ENCODE results near the gene CTNNBIP1.

Gene CTNNBIP1

GRCh38 chr1:9892563-9893528 is 17.2 kb downstream of the CTNNBIP1 start:
- Mint-ChIP-seq H3K27ac (no peak overlapping the region), H3K4me3 (no peak overlapping the region), H3K27me3 (no peaks in the 10 kb centered on the region), H3K36me3 (ENCODE audit: low read depth) (no peaks in the 10 kb centered on the region), H3K9me3 (no peaks in the 10 kb centered on the region), H3K4me1 (peaks cover 14% of the 10 kb centered on the region)
- DNase-seq (no peak), ATAC-seq (no peak)

GRCh38 chr1:9891207-9891606 is 18.9 kb downstream of the CTNNBIP1 start:
- Mint-ChIP-seq H3K4me3 (no peak overlapping the region), H3K27ac (no peak overlapping the region), H3K27me3 (no peaks in the 10 kb centered on the region), H3K4me1 (peaks cover 14% of the 10 kb centered on the region), H3K36me3 (ENCODE audit: low read depth) (no peaks in the 10 kb centered on the region), H3K9me3 (no peaks in the 10 kb centered on the region)
- DNase-seq (no peak), ATAC-seq (no peak)

GRCh38 chr1:9890224-9890731 is 19.8 kb downstream of the CTNNBIP1 start:
- no peak overlapping the region for H3K4me3 Mint-ChIP-seq
- no peaks in the 10 kb centered on the region for H3K36me3 Mint-ChIP-seq (ENCODE audit: low read depth)
- ATAC-seq (no peak), DNase-seq (no peak)
- H3K4me1 Mint-ChIP-seq: peaks cover 14% of the 10 kb centered on the region
- no peak overlapping the region for H3K27ac Mint-ChIP-seq
- no peaks in the 10 kb centered on the region for H3K27me3 Mint-ChIP-seq
- H3K9me3 Mint-ChIP-seq: no peaks in the 10 kb centered on the region

GRCh38 chr1:9889411-9889810 is 20.7 kb downstream of the CTNNBIP1 start:
- Mint-ChIP-seq H3K27ac (no peak overlapping the region), H3K27me3 (no peaks in the 10 kb centered on the region), H3K4me1 (peaks cover 14% of the 10 kb centered on the region), H3K9me3 (no peaks in the 10 kb centered on the region), H3K4me3 (no peak overlapping the region), H3K36me3 (ENCODE audit: low read depth) (no peaks in the 10 kb centered on the region)
- ATAC-seq: no peak
- no peak for DNase-seq

GRCh38 chr1:9888886-9889285 is 21.2 kb downstream of the CTNNBIP1 start:
- ATAC-seq (no peak), DNase-seq (no peak)
- Mint-ChIP-seq H3K27ac (no peak overlapping the region), H3K27me3 (no peaks in the 10 kb centered on the region), H3K4me1 (peaks cover 13% of the 10 kb centered on the region), H3K36me3 (ENCODE audit: low read depth) (no peaks in the 10 kb centered on the region), H3K4me3 (no peak overlapping the region), H3K9me3 (no peaks in the 10 kb centered on the region)

- H3K9me3 Mint-ChIP-seq: no peaks in the 10 kb centered on the region
- H3K4me3 Mint-ChIP-seq: no peak overlapping the region
- no peaks in the 10 kb centered on the region for H3K36me3 Mint-ChIP-seq (ENCODE audit: low read depth)
- H3K27ac Mint-ChIP-seq: no peak overlapping the region
- no peaks in the 10 kb centered on the region for H3K27me3 Mint-ChIP-seq
- DNase-seq: no peak
- H3K4me1 Mint-ChIP-seq: peaks cover 11% of the 10 kb centered on the region
- ATAC-seq: no peak
These were observed 23.0 kb downstream of the CTNNBIP1 start for GRCh38 chr1:9887070-9887469.

- H3K4me3 Mint-ChIP-seq: no peak overlapping the region
- peaks cover 17% of the 10 kb centered on the region for H3K4me1 Mint-ChIP-seq
- DNase-seq (no peak), ATAC-seq (no peak)
- no peaks in the 10 kb centered on the region for H3K27me3 Mint-ChIP-seq
- no peaks in the 10 kb centered on the region for H3K36me3 Mint-ChIP-seq (ENCODE audit: low read depth)
- H3K9me3 Mint-ChIP-seq: no peaks in the 10 kb centered on the region
- no peak overlapping the region for H3K27ac Mint-ChIP-seq
These were observed 23.9 kb downstream of the CTNNBIP1 start for GRCh38 chr1:9886092-9886742.

- Mint-ChIP-seq H3K27ac (no peak overlapping the region), H3K9me3 (no peaks in the 10 kb centered on the region), H3K27me3 (no peaks in the 10 kb centered on the region), H3K4me1 (peaks cover 17% of the 10 kb centered on the region), H3K4me3 (no peak overlapping the region), H3K36me3 (ENCODE audit: low read depth) (no peaks in the 10 kb centered on the region)
- DNase-seq (no peak), ATAC-seq (no peak)
These were observed 25.3 kb downstream of the CTNNBIP1 start for GRCh38 chr1:9884805-9885204.

- ATAC-seq: no peak
- no peaks in the 10 kb centered on the region for H3K27me3 Mint-ChIP-seq
- no peaks in the 10 kb centered on the region for H3K36me3 Mint-ChIP-seq (ENCODE audit: low read depth)
These were observed 26.3 kb downstream of the CTNNBIP1 start for GRCh38 chr1:9883585-9884449.

GRCh38 chr1:9882945-9883303 is 27.1 kb downstream of the CTNNBIP1 start:
- no peaks in the 10 kb centered on the region for H3K9me3 Mint-ChIP-seq
- H3K27me3 Mint-ChIP-seq: no peaks in the 10 kb centered on the region
- no peak for ATAC-seq
- no peak overlapping the region for H3K4me3 Mint-ChIP-seq
- no peak overlapping the region for H3K27ac Mint-ChIP-seq
- no peak for DNase-seq
- no peaks in the 10 kb centered on the region for H3K36me3 Mint-ChIP-seq (ENCODE audit: low read depth)
- H3K4me1 Mint-ChIP-seq: peaks cover 17% of the 10 kb centered on the region

More at GRCh38 chr1:9883585-9884449, 26.3 kb downstream of the CTNNBIP1 start:
- no peaks in the 10 kb centered on the region for H3K9me3 Mint-ChIP-seq
- no peak overlapping the region for H3K27ac Mint-ChIP-seq
- peaks cover 17% of the 10 kb centered on the region for H3K4me1 Mint-ChIP-seq
- no peak overlapping the region for H3K4me3 Mint-ChIP-seq
- DNase-seq: no peak

GRCh38 chr1:9882296-9882944 is 27.6 kb downstream of the CTNNBIP1 start:
- no peak overlapping the region for H3K4me3 Mint-ChIP-seq
- no peaks in the 10 kb centered on the region for H3K36me3 Mint-ChIP-seq (ENCODE audit: low read depth)
- no peaks in the 10 kb centered on the region for H3K27me3 Mint-ChIP-seq
- ATAC-seq (peak; percentile 52), DNase-seq (peak; percentile 8)
- H3K9me3 Mint-ChIP-seq: no peaks in the 10 kb centered on the region
- peak overlapping the region; percentile 9 for H3K27ac Mint-ChIP-seq
- H3K4me1 Mint-ChIP-seq: peaks cover 17% of the 10 kb centered on the region

- peak overlapping the region; percentile 9 for H3K27ac Mint-ChIP-seq
These were observed 28.2 kb downstream of the CTNNBIP1 start for GRCh38 chr1:9881838-9882249.

GRCh38 chr1:9878404-9878803 is 31.7 kb downstream of the CTNNBIP1 start:
- no peak for DNase-seq

More at GRCh38 chr1:9881838-9882249, 28.2 kb downstream of the CTNNBIP1 start:
- H3K4me1 Mint-ChIP-seq: peaks cover 17% of the 10 kb centered on the region
- H3K36me3 Mint-ChIP-seq (ENCODE audit: low read depth): no peaks in the 10 kb centered on the region
- no peak for ATAC-seq
- H3K9me3 Mint-ChIP-seq: no peaks in the 10 kb centered on the region
- no peaks in the 10 kb centered on the region for H3K27me3 Mint-ChIP-seq
- DNase-seq: no peak
- no peak overlapping the region for H3K4me3 Mint-ChIP-seq

GRCh38 chr1:9877962-9878361 is 32.1 kb downstream of the CTNNBIP1 start:
- DNase-seq (no peak), ATAC-seq (no peak)
- H3K27ac Mint-ChIP-seq: no peak overlapping the region
- no peaks in the 10 kb centered on the region for H3K9me3 Mint-ChIP-seq
- H3K36me3 Mint-ChIP-seq (ENCODE audit: low read depth): no peaks in the 10 kb centered on the region
- H3K4me1 Mint-ChIP-seq: peaks cover 18% of the 10 kb centered on the region
- H3K4me3 Mint-ChIP-seq: no peak overlapping the region
- H3K27me3 Mint-ChIP-seq: no peaks in the 10 kb centered on the region

More at GRCh38 chr1:9878404-9878803, 31.7 kb downstream of the CTNNBIP1 start:
- Mint-ChIP-seq H3K4me3 (no peak overlapping the region), H3K4me1 (peaks cover 21% of the 10 kb centered on the region), H3K27ac (no peak overlapping the region), H3K9me3 (no peaks in the 10 kb centered on the region), H3K27me3 (no peaks in the 10 kb centered on the region), H3K36me3 (ENCODE audit: low read depth) (no peaks in the 10 kb centered on the region)
- ATAC-seq: no peak

Measured in activated naive CD8-positive, alpha-beta T cell treated with anti-CD3 and anti-CD28 coated beads, Interleukin-2, amount 50 U/mL, for 24 hours (primary cell).